IPS DF 4.7 (cell line): ENCODE measurements around the gene LIN7A.

Source experiments
- DNase-seq: peaks from one replicate; pipeline ENCODE4 v3.0.0-alpha.2; 2013; ENCODE audit warnings: low spot score; ENCODE audit errors: extremely low read depth

The LIN7A gene

GRCh38 chr12:80756875-80757274 lies 180.9 kb downstream of the LIN7A start:
- no peak for DNase-seq

DNA sequence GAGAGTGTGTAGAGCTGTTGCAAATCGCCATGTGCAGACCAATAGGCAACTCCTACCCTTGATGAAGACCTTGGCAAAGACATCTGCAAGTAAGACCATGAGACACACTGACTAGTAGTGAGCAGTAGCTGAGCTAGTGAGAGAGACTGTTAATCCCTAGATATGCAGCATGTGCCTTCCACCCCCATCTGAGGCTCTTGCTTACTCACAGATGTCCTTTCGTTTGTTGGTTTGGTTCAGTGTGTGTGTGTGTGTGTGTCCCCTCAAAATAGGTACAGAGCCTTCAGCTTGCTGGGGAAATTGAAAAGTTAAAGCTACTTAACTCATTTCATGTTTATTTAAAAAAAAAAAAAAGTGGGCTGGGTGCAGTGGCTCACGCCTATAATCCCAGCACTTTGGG lies 183.5 kb downstream of the LIN7A start:
- no peak for DNase-seq

- DNase-seq = no peak
Measured at GRCh38 chr12:80752464-80752863, 185.3 kb downstream of the LIN7A start.

- DNase-seq = no peak
Measured at GRCh38 chr12:80749456-80749855, 188.3 kb downstream of the LIN7A start.

GRCh38 chr12:80747800-80748199 lies 189.9 kb downstream of the LIN7A start:
- no peak for DNase-seq

DNA sequence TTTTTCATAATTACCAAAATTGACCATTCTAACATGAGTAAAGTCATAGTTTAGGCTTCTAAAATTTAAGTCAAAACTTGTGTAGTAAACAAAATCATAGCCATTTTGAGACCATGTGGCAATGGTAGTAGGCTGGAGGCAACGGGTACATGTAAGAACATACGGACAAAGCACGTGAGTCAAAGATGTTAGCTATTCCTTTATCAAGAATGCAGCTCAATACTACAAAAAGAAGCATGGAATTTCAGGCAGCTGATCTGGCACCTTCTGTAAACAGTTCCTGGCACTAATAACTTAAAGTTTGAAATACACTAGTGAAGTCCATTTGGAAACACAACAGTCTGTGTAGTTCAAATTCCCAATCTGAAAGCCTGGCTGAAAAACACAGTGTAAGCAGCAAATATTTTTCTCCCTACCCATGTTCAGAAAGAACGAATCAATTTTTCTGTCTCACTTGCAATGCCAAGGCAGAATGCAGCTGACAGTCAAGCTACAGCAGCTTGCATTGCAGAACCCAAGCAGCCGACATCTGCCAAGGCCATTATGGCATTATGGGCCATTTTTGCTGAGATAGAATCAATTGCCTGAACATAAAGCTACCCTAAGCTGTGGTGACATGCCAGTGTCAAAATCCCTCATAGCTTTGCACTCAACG lies 191.8 kb downstream of the LIN7A start:
- DNase-seq = no peak
